Sigmoid colon (tissue), 4 donors: Measurements from ENCODE around the gene MYO1C.

Experiments used
- EP300 ChIP-seq, 4 donors: sonication (generic); formaldehyde crosslinking; IDR thresholded peaks; one replicate each; pipeline ENCODE4 v1.6.1; 2017; ENCODE audit warnings: antibody characterized with exemption in 4 of 4
- POLR2A ChIP-seq, 2 donors: fragments of 450-650 bp; IDR thresholded peaks; one replicate each; pipeline ENCODE4 v1.6.1; 2016; ENCODE audit warnings: antibody characterized with exemption in 2 of 2, mild to moderate bottlenecking in 2 of 2, moderate library complexity in 2 of 2
- POLR2AphosphoS5 ChIP-seq, 4 donors: sonication (generic); formaldehyde crosslinking; IDR thresholded peaks; one replicate each; pipeline ENCODE4 v1.6.1; 2017; ENCODE audit warnings: antibody characterized with exemption in 4 of 4
- TF ChIP-seq, protein P1 (sequence below), 4 experiments: fragments of 450-650 bp in 3 of 4; fragments of 200-600 bp in 1 of 4; IDR thresholded peaks; one replicate each; pipeline ENCODE4 v1.5.1; 2016 to 2019; ENCODE audit warnings: antibody characterized with exemption in 4 of 4, mild to moderate bottlenecking in 3 of 4, moderate library complexity in 2 of 4

DNA sequence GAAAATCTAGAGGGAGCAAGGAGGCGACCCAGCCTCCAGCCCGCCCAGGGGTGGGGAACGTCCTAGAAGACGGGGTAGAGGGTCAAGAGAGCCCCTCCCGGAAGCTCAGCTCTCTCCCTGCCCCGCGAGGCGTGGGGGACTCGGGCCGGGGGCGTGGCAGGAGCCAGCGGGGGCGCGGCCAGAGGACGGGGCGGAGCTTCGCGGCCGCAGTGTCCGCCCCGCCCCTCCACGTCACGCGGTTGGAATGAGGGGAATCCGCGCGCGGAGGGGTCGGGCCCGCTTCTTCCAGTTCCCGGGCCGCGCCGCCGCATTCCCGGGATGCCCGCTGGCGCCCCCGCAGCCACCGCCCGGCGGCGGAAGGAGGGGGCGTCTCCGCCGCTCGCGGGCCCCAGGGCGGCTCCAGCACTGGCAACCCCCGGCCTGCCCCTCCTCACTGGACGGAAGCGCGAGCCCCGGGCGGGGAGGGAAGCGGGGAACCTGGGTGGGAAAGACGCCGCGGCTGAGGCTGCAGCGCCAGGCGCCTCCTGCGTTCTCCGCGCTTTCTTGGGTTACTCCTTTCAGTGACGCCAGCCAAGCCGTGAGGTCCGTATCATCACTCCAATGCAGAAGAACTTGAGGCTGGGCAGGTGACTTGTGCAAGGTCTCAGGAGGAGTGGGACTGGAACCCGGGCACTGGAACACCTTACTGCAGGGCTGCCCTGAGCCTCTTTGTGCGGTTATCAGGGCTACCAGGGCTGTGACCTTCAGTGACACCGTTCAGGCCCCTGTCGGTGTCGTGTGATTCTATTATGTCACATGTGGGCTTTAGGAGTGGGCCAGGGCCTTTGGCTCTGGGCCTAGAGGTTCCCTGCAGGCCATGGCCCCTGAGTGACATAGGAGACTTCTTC, 4.3 kb downstream of the MYO1C start:
- TF ChIP-seq, protein P1, sequence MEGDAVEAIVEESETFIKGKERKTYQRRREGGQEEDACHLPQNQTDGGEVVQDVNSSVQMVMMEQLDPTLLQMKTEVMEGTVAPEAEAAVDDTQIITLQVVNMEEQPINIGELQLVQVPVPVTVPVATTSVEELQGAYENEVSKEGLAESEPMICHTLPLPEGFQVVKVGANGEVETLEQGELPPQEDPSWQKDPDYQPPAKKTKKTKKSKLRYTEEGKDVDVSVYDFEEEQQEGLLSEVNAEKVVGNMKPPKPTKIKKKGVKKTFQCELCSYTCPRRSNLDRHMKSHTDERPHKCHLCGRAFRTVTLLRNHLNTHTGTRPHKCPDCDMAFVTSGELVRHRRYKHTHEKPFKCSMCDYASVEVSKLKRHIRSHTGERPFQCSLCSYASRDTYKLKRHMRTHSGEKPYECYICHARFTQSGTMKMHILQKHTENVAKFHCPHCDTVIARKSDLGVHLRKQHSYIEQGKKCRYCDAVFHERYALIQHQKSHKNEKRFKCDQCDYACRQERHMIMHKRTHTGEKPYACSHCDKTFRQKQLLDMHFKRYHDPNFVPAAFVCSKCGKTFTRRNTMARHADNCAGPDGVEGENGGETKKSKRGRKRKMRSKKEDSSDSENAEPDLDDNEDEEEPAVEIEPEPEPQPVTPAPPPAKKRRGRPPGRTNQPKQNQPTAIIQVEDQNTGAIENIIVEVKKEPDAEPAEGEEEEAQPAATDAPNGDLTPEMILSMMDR (IDR thresholded peaks at IDR 0.05), result peak in 2 of 4 experiments; percentile 8 to 9
- TF ChIP-seq EP300 (IDR thresholded peaks at IDR 0.05), result no peak
- TF ChIP-seq POLR2AphosphoS5 (IDR thresholded peaks at IDR 0.05), result peak; percentile 51 to 72 (median 66)
- peak; percentile 22 to 38 for TF ChIP-seq POLR2A (IDR thresholded peaks at IDR 0.05)
